Measurements from ENCODE around the gene RNLS.
"Not testable (repeated sequence)": the region's sequence is repeated elsewhere in the genome, so short reads cannot be mapped to it uniquely, and the experiment has no call there.

RNLS gene

DNA sequence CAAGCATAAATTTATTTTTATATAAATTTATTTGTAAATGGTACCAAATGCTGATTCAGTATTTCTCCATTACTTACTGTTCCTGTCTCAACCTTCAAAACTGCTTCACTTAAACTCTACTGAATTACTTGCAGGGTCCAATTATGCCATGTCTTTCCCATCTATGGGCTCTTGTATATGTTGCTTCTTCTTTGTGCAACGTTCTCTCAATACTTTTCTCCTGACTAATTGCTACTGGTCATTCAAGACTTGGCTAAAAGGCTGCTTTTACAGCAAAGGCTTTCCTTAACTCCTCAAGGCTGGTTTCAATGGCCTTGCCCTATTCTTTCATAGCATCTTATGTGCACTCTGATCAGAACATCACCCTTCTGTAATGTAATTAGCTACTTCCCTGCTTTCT lies 67.9 kb downstream of the RNLS start:
- DNase-seq = no peak

- DNase-seq = no peak
Measured at GRCh38 chr10:88512599-88512998, 70.5 kb downstream of the RNLS start.

GRCh38 chr10:88508796-88509195 lies 74.3 kb downstream of the RNLS start:
- DNase-seq = no peak

GRCh38 chr10:88507826-88508453 lies 75.2 kb downstream of the RNLS start:
- DNase-seq = no peak

DNA sequence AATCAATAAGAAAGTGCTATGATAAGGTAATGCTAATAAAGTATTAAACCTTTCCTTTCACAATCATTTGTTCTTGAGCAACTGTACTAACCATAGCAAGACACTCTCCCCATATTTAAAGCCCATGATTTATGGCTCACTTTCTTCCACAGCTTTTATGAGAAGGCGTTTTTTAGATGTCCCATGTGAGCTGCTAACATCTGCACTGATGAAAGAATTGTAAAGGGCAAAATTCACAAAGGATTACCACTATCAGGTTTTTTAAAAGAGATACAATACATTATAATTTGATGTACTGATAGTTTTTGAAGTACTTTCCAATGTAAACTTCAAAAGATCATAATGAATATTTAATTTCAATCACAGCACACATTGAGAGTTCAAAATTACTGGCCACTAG lies 75.7 kb downstream of the RNLS start:
- DNase-seq = no peak

DNA sequence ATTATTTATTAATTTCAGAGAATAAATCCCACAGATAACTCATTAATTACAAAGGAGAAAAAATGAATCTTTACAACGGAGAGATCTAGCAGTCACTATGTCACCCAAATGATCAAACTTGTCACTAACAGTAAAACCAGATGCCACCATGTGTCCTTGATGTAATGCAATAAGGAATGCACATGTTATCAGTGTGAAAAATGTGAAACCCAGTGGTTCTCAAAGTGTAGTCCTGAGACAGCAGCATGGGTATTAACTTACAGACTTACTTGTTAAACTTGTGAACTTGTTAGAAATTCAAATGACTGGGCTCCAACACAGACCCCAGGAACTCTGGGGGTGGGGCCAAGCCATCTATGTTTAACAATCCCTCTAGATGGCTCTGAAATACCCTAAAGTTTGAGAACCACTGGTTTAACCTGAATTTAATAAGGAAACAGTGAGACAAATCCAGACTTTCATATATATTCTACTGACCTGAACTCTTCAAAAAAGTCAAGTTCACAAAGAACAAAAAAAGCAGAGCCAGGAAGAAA lies 77.4 kb downstream of the RNLS start:
- DNase-seq = no peak

DNA sequence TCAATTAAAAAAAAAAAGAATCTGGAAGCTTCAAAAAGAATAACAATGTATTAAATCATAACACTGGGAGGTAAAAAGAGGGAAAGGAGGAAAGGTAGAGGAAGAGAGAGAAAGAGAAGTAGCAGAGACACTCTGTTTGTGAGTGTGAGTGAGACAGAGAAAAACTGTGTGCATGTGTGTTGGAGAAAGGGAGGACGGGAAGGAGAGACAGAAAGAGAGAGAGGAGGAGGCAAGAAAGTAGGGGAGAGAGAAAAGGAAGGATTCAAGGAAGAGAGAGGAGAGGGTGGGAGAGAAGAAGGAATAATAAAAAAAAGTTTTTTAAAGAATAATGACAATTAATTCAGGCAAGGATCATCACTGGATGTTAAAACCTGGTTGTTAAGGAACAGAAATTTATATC lies 77.9 kb downstream of the RNLS start:
- DNase-seq = no peak

DNA sequence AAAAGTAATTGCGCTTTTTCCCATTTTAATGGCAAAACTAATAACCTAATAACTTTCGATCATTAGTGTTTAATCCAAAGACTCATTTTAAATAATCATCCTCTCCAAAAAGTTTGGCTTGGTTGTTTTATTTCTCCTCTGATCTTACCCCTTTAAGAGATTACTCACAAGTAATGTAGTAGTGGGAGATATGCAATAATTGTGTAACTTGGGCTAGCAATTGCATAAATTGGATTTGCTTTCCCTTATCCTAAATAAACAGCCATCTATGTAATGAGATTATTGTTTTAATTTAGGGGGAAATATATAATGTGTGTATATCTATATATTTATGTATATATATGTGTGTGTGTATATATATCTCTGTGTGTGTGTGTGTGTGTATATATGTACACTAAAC lies 82.5 kb downstream of the RNLS start:
- no peak for DNase-seq

GRCh38 chr10:88499569-88500470 lies 83.3 kb downstream of the RNLS start:
- no peak for DNase-seq

- no peak for DNase-seq
Measured at GRCh38 chr10:88497913-88498312, 85.2 kb downstream of the RNLS start.

DNA sequence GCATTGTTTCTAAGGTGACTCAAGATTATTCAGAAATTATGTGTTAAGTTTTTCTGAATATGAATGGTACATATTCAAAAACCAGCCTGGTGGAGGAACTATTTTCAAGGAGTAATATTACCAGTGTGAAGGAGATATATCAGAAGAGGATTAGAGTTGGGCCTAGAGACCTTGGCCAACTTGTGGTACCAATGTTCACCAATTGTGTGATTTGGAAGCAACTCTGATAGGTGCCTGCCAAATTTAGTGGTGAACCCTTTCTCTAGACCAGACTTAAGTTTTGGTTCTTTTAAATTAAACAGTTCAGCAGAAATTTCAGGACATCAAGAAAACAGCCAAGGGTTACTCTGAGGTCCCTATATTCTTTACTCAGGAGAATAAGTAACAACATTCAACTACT lies 88.6 kb downstream of the RNLS start:
- no peak for DNase-seq

DNA sequence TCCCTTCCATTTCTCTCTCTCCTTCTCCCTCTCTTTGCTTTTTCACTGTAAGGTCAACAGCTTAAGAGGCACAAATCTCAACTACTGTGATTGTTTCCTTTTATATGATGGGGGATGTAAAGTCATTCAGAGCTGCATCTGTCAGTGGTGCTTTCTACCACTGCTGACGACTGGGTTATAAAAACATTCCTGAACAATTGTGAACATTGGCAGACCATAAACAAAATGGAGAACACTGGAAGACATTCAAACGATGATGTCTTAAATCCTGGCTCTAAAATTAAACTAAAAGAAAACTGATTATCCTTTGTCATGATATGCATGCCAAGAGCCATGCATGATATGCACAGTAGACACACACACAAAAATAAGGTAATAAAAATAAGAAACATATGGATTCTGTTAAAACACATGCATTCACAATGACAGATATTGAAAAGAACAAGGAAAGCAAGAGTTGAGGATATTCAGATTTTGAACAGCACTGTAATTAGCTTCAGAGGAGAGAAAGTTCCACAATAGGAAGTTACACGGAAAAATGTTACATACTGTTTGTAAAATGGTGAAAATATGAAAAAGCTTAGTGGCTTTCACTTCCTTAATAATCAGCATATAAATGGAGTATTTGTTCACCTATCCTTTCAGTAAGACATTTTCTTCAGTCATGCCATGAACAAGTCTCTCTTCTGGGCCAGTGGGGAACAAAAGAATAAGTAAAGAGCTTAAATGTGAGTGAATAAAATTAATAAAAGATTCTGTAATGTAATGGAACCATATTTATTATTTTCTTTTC lies 89.2 kb downstream of the RNLS start:
- DNase-seq = no peak

- no peak for DNase-seq
Measured at GRCh38 chr10:88491314-88491713, 91.8 kb downstream of the RNLS start.

DNA sequence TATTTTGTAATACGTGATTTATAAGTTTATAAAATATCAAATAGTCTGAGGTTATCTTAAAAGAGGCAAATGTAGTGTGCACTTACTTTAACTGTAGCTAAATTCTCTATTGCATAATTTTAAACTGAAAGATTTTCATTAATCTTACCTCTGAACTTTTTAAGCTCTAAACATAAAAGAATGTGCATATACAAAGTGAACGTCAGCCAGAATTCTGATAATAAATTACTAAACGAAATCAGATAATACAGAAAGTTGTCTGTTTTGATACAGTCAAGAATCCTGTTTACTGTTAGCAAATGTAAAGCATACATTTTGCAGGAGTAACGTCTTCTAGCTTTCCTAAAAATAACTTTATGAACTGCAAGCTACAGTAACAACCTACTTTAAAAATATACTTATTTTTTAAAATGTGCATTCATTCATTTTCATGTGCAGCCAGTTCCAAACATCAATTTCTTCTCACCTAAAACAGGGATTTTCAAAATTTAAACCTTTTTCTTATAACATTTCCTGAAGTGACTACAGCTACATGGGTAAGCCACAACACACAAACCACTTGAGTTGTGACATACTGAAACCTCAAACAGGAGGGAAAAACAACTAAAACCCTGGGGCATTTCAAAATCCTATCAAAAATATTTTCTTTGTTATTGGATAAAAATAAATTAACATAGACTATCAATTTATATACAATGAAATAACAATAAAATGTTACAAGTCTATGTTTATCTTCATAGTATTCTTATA lies 92.7 kb downstream of the RNLS start:
- DNase-seq = no peak

DNA sequence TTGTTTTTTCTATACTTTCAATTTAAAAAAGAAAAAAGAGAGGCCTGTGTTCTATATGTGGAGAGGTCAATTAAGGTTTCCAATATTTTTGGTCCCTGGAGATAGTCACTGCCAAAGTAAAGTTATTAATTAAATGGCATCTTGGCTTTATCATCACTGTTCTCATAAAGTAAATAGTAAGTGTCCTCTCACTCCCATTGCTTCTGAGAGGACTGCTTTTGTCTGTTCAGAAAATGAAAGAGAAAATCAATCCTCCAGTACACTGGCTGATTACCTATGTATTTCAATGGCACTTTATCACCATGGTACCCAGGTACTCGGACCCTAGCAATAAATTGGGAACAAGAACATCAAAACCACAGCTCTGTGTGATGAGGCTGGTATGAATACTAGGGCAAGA lies 94.0 kb downstream of the RNLS start:
- DNase-seq = no peak

DNA sequence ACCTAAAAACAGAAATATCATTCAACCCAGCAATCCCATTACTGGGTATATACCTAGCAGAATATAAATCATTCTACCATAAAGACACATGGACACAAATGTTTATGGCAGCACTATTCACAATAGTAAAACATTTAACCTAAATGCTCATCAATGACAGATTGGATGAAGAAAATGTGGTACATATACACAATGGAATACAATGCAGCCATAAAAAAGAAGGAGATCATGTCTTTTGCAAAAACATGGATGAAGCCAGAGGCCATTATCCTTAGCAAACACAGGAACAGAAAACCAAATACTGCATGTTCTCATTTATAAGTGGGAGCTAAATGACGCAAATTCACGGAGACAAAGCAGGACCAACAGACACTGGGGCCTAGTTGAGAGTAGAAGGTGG lies 96.3 kb downstream of the RNLS start:
- not testable (repeated sequence) for DNase-seq

DNA sequence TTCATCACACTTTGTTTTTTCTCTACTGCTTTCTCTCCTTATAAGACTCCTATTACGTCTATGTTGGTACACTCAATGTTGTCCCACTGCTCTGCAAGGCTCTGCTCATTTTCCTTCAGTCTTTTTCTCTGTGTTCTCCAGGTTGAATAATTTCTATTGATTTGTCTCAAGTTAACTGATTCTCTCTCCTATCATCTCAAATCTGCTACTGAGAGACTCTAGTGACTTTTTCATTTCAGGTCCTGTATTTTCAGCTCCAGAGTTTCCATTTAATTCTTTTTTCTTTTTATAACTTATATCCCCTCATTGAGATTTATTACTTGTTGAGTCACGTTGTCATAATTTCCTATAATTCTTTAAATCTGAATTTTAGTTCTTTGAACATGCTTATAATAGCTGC lies 100.9 kb downstream of the RNLS start:
- DNase-seq = no peak

DNA sequence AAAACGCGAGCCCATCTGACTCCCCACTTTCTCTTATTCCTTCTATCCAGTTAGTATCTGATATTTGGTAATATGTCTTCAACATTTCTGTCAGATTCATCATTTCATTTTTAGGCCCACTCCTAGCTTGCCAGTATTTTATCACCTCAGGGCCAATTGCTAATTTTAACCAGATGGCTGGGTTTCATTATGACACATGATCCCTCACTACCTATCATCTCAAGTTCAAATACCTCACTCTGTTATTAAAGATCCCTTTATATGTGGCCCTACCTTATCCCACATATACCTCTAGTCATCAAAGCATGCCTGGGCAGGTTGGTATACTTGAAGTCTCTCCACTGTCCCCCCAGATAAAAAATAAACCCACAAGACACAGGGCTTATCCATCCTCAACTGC lies 104.9 kb downstream of the RNLS start:
- DNase-seq = no peak

- no peak for DNase-seq
Measured at GRCh38 chr10:88477343-88478085, 105.6 kb downstream of the RNLS start.

GRCh38 chr10:88474884-88475844 lies 108.0 kb downstream of the RNLS start:
- no peak for DNase-seq
